Stimulated activated CD8-positive, alpha-beta memory T cell treated with anti-CD3 and anti-CD28 coated beads, Interleukin-7, amount 100 ng/mL, for 48 hours (primary cell): ENCODE measurements around the gene DPYD.

Experiments used
- DNase-seq, 2 donors: peaks; one replicate each; pipeline ENCODE4 v3.0.0-alpha.2; 2020; ENCODE audit warnings: low read depth in 1 of 2; ENCODE audit errors: extremely low read depth in 1 of 2

The DPYD gene

GRCh38 chr1:97119260-97120158 is 801.3 kb downstream of the DPYD start:
- no peak for DNase-seq

GRCh38 chr1:97114842-97115241 is 806.0 kb downstream of the DPYD start:
- no peak for DNase-seq

GRCh38 chr1:97112442-97112841 is 808.4 kb downstream of the DPYD start:
- DNase-seq: no peak

- no peak for DNase-seq
Measured at GRCh38 chr1:97108179-97108578, 812.7 kb downstream of the DPYD start.

GRCh38 chr1:97105531-97105930 is 815.3 kb downstream of the DPYD start:
- DNase-seq: no peak

GRCh38 chr1:97101509-97101908 is 819.3 kb downstream of the DPYD start:
- DNase-seq: no peak

- no peak for DNase-seq
Measured at GRCh38 chr1:97097404-97097925, 823.4 kb downstream of the DPYD start.

GRCh38 chr1:97095764-97096163 is 825.1 kb downstream of the DPYD start:
- DNase-seq: no peak

GRCh38 chr1:97094247-97094972 is 826.4 kb downstream of the DPYD start:
- no peak for DNase-seq

- no peak for DNase-seq
Measured at GRCh38 chr1:97093741-97094140, 827.1 kb downstream of the DPYD start.

- no peak for DNase-seq
Measured at GRCh38 chr1:97092824-97093223, 828.0 kb downstream of the DPYD start.

- DNase-seq: no peak
Measured at GRCh38 chr1:97091679-97092078, 829.2 kb downstream of the DPYD start.

GRCh38 chr1:97091263-97091662 is 829.6 kb downstream of the DPYD start:
- no peak for DNase-seq

GRCh38 chr1:97090725-97091124 is 830.1 kb downstream of the DPYD start:
- DNase-seq: no peak

- DNase-seq: no peak
Measured at GRCh38 chr1:97089173-97089572, 831.7 kb downstream of the DPYD start.

GRCh38 chr1:97088391-97088790 is 832.4 kb downstream of the DPYD start:
- DNase-seq: no peak

GRCh38 chr1:97084546-97084945 is 836.3 kb downstream of the DPYD start:
- no peak for DNase-seq

- no peak for DNase-seq
Measured at GRCh38 chr1:97082160-97082848, 838.5 kb downstream of the DPYD start.

GRCh38 chr1:97078872-97079271 is 842.0 kb downstream of the DPYD start:
- no peak for DNase-seq

- no peak for DNase-seq
Measured at GRCh38 chr1:97077221-97077620, 843.6 kb downstream of the DPYD start.

GRCh38 chr1:97074771-97075170 is 846.1 kb downstream of the DPYD start:
- DNase-seq: no peak
